Activated gamma-delta T cell treated with anti-CD3 and anti-CD28 coated beads, Interleukin-2, amount 50 U/mL, for 16 hours (primary cell): ENCODE data around the gene MAU2.

Source experiments
- DNase-seq: peaks from one replicate; pipeline ENCODE4 v3.0.0-alpha.2; 2020; ENCODE audit warnings: low read depth

MAU2 gene

DNA sequence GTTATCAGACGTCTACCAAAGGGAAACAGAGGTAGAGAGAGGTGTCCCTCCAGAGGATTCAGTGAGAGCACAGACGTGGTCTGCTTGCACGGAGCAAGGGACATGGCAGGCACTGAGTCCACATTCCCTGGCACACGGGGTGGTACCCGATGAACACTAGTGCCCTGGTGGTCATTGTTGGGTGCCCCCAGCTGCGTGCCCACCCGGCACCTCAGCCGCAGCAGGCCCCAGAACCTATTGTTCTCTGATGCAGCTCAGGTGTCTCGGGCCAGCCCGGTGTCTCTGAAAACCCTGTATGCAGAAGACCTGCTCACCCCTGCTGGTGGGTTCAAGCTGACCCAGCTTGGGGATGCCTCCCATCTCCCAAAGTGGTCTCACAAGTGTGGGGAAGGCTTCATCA, 12.3 kb upstream of the MAU2 start:
- no peak for DNase-seq

- no peak for DNase-seq
These were observed 5.2 kb upstream of the MAU2 start for GRCh38 chr19:19315444-19315843.

GRCh38 chr19:19316082-19316481, 4.5 kb upstream of the MAU2 start:
- no peak for DNase-seq

- DNase-seq, result no peak
These were observed 783 bp upstream of the MAU2 start for GRCh38 chr19:19319732-19320360.

DNA sequence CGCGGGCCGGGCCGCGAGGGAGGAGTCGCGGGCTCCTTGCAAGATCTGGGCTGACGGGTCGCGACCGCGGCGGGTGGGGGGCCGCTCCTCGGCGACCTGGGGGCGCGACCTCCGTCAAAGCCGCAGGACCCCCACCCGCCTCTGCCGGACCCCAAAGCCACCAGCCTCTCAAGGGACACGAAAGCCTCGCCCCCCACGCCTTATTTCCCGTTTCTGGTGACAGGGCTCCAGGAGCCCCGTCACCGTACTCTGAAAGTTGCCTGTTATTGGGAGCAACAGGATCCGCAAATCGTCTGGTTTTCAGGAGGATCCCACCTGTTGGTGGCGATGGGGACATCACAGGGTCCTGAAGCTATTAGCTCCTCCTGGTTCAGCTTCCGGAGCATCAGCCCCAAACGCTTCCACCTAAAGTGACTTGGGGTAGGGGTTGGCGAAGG, 530 bp downstream of the MAU2 start:
- no peak for DNase-seq

DNA sequence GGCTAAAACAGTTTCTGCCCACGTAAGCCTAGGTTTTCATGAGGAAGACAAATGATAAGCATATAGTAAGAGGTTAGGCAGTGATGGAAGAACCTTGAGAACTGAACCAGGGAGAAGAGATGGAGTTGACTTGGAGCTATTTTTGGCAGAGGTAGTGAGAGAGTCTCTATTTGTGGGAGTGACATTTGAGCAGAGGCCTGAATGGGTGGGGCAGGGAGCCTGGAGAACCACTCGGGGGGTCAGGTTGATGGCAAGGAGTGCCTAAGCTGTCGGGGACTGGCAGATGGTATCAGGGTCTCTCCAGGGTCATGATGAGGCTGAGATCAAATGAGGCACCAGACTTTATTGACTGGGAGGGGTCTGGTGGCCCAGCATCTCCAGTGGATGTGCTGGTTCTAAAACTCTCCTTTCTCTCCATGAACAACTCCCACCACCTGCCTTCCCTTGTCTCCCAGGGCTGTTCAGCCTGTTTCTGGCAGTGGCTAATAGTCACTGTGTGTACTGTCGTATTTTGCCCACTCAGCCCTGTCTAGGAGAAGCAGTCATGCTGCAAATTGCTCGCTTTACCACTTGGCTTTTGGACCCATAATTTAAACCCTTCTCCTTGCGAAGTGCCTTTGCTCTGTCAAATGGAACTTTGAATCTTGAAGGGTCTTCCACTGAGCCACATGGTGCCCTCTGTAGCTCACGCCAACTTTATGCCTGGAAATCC, 3.6 kb downstream of the MAU2 start:
- DNase-seq, result no peak

GRCh38 chr19:19327672-19328071, 7.0 kb downstream of the MAU2 start:
- no peak for DNase-seq

DNA sequence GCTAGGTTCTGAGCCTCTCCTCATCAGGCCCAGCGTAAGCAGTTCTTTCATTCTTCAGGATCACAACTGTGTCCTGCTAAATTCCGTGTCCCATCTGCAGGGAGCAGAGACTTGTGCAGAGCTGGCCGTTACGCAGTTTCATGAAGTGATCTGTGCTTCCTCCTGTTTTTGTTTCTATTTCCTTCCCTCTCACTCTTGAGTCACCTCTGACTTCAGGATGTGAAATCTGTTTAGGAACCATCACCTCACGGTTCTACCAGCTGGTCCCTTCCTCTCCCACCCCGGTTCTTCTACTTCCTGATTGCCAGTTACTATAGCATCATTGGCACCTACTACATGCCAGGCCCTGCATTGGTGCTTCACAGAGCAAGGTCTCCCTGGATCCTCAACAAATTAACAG, 8.5 kb downstream of the MAU2 start:
- no peak for DNase-seq

DNA sequence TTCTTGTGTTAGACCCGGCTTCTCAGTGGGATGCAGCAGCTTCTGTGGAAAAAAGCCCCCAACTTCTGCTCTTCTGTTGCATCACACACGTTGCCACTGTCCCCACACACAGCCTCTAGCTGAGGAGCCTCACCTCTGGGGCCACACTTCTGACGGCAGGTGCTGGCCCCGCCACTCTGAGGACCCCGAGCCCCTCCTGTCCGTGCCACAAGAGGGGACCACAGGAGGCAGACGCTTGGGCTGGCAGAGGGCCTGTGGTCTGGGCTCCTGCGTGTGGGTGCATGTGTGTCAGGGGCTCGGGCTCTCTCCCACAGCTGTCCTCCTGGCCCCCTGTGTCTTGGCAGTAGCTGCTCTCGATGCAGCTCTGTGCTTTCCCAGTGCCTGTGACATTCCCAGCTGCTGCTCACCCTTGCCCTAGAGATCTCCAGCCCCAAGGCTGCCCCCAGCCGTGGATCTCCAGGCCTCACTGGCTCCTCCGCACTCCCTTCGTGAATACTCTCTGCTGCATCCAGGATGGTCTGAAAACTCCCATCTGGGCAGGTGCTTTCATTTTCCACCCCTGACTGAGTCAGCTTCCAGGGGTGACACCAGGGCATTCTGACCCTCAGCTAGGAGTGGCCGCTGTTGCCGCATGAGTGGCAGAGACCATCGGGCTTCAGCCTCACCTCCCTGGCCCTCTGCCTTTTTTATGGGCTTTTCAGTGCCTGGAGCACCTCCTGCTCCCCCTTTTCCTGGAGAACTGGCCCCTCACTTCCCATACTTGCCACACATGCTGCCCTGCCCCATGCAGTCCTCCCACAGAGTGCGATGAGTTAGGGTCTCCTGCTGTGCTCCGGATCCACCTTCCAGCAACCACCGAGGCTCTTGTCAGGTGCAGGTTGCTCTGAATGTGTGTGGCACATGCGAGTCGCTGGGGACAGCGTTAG, 13.7 kb downstream of the MAU2 start:
- no peak for DNase-seq

- DNase-seq, result no peak
These were observed 14.3 kb downstream of the MAU2 start for GRCh38 chr19:19334989-19335344.

DNA sequence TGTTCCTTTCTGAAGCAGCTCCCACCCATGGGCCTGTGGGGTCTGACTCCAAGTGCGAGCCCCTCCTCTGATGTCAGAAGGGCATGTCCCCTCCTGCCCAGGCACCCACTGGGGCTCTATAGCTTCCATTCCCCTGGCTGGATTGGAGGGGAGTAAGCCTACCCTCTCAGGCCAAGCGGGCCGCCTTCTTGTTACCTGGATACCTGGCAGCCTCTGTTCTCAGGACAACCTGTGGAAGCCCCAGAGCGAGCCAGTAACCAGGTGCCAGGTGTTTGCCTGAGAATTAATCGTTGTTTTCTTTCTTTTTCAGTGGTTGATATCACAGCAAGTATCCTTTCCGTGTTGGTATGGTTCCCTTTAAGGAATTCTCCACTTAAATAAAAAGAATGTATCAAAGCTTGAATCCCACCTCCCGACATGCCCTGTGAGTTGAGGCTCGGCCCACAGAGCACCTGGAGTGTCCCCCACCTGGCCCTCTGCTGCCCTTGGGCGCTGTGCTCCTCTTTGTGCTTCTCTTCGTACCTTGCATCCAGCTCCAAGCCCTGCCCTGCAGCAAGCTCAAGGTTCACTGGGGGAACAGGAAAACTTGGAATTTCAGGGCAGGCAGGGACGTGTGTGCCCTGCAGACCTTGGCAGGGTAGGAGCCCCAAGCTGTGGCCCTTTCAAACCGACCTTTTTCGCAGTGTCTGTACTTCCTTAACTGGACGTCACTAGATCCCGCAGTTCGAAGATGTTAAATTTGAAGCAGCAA, 15.0 kb downstream of the MAU2 start:
- no peak for DNase-seq

GRCh38 chr19:19336597-19336996, 16.0 kb downstream of the MAU2 start:
- no peak for DNase-seq

- DNase-seq, result no peak
These were observed 16.5 kb downstream of the MAU2 start for GRCh38 chr19:19337120-19337519.

- DNase-seq, result no peak
These were observed 17.5 kb downstream of the MAU2 start for GRCh38 chr19:19338082-19338481.

GRCh38 chr19:19341026-19341425, 20.4 kb downstream of the MAU2 start:
- DNase-seq, result no peak

DNA sequence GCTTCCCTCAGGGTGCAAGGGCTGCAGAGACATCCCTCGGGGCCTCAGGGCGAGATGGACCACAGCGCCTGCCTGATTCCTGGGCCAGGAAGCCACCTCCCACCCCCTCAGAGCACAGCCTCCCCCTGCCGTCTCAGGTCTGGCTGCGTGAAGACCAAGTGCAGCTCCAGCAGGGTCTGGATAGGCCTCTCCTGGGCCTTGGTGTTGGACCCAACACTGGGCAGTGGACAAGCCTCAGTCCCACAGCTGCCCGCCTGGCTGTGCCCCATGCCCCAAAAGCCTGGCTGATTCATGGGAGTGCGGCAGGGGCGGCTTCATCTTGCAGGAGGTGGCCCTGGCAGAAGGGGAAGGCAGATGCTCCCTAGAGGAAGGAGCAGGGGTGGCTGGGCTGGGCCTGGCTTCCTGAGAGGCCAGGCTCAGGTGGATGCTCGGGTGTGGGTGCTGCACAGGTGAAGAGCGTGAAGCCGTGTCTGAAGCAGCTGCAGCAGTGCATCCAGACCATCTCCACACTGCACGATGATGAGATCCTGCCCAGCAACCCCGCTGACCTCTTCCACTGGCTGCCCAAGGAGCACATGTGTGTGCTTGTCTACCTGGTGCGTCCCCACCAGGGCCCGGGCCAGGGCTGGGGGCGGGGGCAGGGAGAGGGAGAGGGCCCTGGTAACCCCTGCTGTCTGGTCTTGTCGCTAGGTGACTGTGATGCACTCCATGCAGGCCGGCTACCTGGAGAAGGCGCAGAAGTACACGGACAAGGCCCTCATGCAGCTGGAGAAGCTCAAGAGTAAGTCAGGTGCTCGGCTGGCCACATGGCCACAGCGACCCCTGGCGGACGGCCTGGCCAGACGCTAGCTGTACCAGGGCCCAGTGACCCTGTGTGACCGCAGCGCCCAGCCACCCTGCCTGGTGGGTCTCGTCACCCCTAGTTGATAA, 21.7 kb downstream of the MAU2 start:
- DNase-seq, result no peak

- DNase-seq, result no peak
These were observed 22.4 kb downstream of the MAU2 start for GRCh38 chr19:19343016-19343362.

DNA sequence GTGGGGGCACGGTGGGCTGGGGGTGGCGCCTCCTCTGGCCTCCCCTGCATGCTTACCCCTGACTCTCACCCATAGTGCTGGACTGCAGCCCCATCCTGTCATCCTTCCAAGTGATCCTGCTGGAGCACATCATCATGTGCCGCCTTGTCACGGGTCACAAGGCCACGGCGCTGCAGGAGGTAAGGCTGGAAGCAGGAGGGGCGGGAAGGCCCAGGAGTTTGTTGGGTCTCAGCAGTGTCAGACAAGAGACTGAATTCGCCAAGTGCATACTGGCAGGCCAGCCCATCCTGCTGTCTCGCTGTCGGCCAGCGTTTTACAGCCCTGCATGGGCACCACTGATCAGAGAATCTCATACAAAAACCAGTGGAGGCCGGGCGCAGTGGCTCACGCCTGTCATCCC, 23.1 kb downstream of the MAU2 start:
- DNase-seq, result no peak

DNA sequence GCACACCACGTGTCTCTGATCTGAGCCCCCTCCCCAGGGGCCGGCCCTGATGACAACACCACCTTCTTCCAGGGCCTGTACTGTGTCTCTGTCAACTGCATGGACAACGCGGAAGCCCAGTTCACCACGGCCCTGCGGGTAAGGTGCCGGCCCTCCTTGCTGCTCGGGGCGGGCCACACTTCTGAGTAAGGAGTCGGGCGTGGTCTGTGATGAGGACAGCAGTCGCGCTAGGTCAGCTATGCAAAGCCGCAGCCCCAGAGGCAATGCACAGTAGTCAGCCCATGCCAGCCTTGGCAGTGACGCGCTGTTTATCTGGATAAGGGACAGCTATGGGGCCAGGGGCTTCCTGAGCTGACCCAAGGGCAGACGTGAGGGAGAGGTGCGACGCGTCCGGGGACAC, 24.6 kb downstream of the MAU2 start:
- no peak for DNase-seq

DNA sequence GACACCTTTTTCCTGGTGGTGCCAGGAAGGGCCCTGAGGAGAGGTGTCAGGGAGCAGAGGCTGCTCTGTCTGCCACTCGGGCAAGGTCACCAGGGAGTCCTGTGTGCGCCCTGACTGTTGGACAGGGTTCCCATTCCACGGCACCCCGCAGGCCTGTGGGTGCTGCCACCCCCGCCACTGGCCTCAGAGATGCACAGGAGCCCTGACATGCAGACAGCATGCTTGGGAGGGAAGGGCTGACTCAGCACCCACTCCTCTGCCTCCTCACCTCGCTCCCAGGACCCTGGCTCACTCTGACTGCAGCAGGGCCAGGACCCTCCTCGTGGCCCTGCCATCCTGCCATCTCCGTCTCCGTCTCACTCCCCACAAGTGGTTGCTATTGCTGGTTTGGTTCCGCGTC, 25.3 kb downstream of the MAU2 start:
- DNase-seq, result no peak

GRCh38 chr19:19347401-19348110, 26.9 kb downstream of the MAU2 start:
- no peak for DNase-seq
